Liver (tissue), 3 donors: ENCODE data around the gene ABCA3.

ENCODE experiments used
- CTCF ChIP-seq: fragments of 150-350 bp; IDR thresholded peaks from 2 replicates; pipeline ENCODE4 v1.5.1; 2017; ENCODE audit warnings: improper control_type of control experiment, low read depth, low read length; ENCODE audit not compliant: missing input control
- EGR1 ChIP-seq, 2 donors: IDR thresholded peaks; 2 replicates each; pipeline ENCODE4 v1.6.1; 2016 to 2018; ENCODE audit warnings: antibody characterized with exemption in 2 of 2, low read depth in 2 of 2
- GABPA ChIP-seq, 2 donors: IDR thresholded peaks in 1 of 2; conservative IDR thresholded peaks in 1 of 2; 2 replicates each; pipeline ENCODE4 v1.6.1; 2016; ENCODE audit warnings: antibody characterized with exemption in 2 of 2, mild to moderate bottlenecking in 1 of 2, moderate library complexity in 1 of 2
- MAX ChIP-seq: IDR thresholded peaks from 2 replicates; pipeline ENCODE4 v1.6.1; 2016; ENCODE audit warnings: antibody characterized with exemption
- RAD21 ChIP-seq, 2 donors: IDR thresholded peaks; 2 replicates each; pipeline ENCODE4 v1.6.1; 2016; ENCODE audit warnings: antibody characterized with exemption in 2 of 2, mild to moderate bottlenecking in 2 of 2
- REST ChIP-seq: IDR thresholded peaks from 2 replicates; pipeline ENCODE4 v1.6.1; 2016; ENCODE audit warnings: antibody characterized with exemption, mild to moderate bottlenecking
- SP1 ChIP-seq: IDR thresholded peaks from 2 replicates; pipeline ENCODE4 v1.6.1; 2018; ENCODE audit warnings: antibody characterized with exemption, mild to moderate bottlenecking
- YY1 ChIP-seq: IDR thresholded peaks from 2 replicates; pipeline ENCODE4 v1.6.1; 2016; ENCODE audit warnings: antibody characterized with exemption, mild to moderate bottlenecking
- donor health status: healthy.
- donor health status: healthy.

GRCh38 chr16:2299915-2300192, 40.7 kb downstream of the ABCA3 start:
- TF ChIP-seq CTCF = no peak
- no peak for TF ChIP-seq EGR1 (IDR thresholded peaks at IDR 0.05; ENCODE audit: low read depth in 2 of 2)
- TF ChIP-seq GABPA (IDR thresholded peaks at IDR 0.05 in 1 of 2, conservative IDR thresholded peaks at IDR 0.05 in 1 of 2) = no peak
- no peak for TF ChIP-seq REST
- TF ChIP-seq RAD21 (IDR thresholded peaks at IDR 0.05) = no peak
- TF ChIP-seq SP1 = no peak
- TF ChIP-seq MAX = no peak
- TF ChIP-seq YY1 = no peak
